ENCODE measurements around the gene C19orf25. TPM values are rescaled to one million over a fixed set of nuclear protein-coding genes. Genes with fewer than 3 reads are reported as not detected.

Gene C19orf25
- total and polyA plus RNA-seq, 2 of the 13 experiments (the other 11 are each of a cell fraction or from before 2014, with no cell fraction given), result 14.2 to 32.4 TPM

DNA sequence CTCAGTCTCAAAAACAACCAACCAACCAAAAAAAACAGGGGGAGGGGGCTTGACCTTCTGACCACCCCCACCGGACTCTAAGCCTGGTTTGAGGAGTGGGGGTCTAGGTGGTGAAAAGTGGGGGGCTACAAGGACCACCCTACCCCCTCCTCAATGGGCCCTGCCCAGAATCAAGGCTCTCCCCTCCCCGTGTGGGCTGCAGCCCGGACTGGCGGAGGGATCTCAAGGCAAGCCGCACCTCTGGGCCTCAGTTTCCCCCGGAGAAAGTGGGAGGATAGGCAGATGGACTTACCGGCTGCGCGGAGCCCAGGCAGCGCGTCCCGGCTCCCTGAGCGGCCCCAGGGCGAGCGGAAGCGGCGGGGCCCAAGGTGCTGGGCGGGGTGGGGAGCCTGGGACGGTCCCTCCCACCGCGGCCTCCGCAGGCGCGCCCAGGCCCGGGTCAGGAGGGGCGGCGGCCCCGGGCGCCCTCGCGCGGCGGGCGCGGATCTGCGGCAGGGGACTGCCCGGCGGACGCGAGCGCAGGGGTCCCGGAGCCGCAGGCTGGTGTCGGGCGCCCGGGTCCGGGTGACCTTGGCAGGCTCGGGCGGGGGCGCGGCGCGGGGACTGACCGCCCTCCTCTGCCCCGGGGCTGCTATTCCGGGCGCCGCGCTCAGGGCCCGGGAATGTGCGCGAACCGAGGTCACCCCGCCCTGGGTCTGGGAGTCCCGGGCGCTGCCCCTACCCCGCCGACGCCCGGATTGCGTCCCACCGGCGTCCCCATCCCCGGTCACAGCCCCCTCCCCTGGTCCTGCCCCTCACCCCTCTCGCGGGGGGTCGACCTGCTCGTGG, 33.9 kb upstream of the C19orf25 start, which contains the start of gene ADAMTSL5 (continued):
- TF ChIP-seq, protein P1, sequence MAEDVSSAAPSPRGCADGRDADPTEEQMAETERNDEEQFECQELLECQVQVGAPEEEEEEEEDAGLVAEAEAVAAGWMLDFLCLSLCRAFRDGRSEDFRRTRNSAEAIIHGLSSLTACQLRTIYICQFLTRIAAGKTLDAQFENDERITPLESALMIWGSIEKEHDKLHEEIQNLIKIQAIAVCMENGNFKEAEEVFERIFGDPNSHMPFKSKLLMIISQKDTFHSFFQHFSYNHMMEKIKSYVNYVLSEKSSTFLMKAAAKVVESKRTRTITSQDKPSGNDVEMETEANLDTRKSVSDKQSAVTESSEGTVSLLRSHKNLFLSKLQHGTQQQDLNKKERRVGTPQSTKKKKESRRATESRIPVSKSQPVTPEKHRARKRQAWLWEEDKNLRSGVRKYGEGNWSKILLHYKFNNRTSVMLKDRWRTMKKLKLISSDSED (CRISPR knock-in tag; IDR thresholded peaks at IDR 0.05), result no peak
- TF ChIP-seq ZNF546 (CRISPR knock-in tag; conservative IDR thresholded peaks at IDR 0.05) (no peak), ZNF788 (CRISPR knock-in tag; IDR thresholded peaks at IDR 0.05; ENCODE audit: borderline replicate concordance) (no peak), ZSCAN31 (CRISPR knock-in tag; IDR thresholded peaks at IDR 0.05; ENCODE audit: low read depth) (no peak), ZKSCAN1 (IDR thresholded peaks at IDR 0.05; ENCODE audit: low read length) (no peak), CCDC6 (CRISPR knock-in tag; IDR thresholded peaks at IDR 0.05) (no peak), ZNF180 (CRISPR knock-in tag; IDR thresholded peaks at IDR 0.05; ENCODE audit: borderline replicate concordance, low read depth) (no peak), PHF20 (CRISPR knock-in tag; IDR thresholded peaks at IDR 0.05) (peak; percentile 15; the same call in 1 of the 2 replicates), BCL6 (CRISPR knock-in tag; IDR thresholded peaks at IDR 0.05) (no peak), SMARCC2 (IDR thresholded peaks at IDR 0.05) (no peak), ZNF615 (CRISPR knock-in tag; IDR thresholded peaks at IDR 0.05; ENCODE audit: borderline replicate concordance) (no peak), HDAC1 (CRISPR knock-in tag; IDR thresholded peaks at IDR 0.05) (peak; percentile 74), ZBTB1 (CRISPR knock-in tag; IDR thresholded peaks at IDR 0.05; ENCODE audit: borderline replicate concordance) (no peak), ZNF713 (CRISPR knock-in tag; IDR thresholded peaks at IDR 0.05) (no peak), HDAC2 (CRISPR knock-in tag; IDR thresholded peaks at IDR 0.05) (peak; percentile 49; the same call in 1 of the 2 replicates), ZSCAN21 (CRISPR knock-in tag; IDR thresholded peaks at IDR 0.05; ENCODE audit: borderline replicate concordance) (0 out of 2 replicates have a peak, but pooled peaks have one; percentile 35), REXO4 (CRISPR knock-in tag; IDR thresholded peaks at IDR 0.05; ENCODE audit: borderline replicate concordance) (no peak), NR2F2 (IDR thresholded peaks at IDR 0.05; ENCODE audit: borderline replicate concordance, low read depth) (no peak), ZFX (CRISPR knock-in tag; IDR thresholded peaks at IDR 0.05; ENCODE audit: low read depth) (peak; percentile 51; the same call in 1 of the 2 replicates), ETS1 (CRISPR knock-in tag; IDR thresholded peaks at IDR 0.05) (no peak), MXD1 (CRISPR knock-in tag; IDR thresholded peaks at IDR 0.05) (no peak)
- TF ChIP-seq, protein P2, sequence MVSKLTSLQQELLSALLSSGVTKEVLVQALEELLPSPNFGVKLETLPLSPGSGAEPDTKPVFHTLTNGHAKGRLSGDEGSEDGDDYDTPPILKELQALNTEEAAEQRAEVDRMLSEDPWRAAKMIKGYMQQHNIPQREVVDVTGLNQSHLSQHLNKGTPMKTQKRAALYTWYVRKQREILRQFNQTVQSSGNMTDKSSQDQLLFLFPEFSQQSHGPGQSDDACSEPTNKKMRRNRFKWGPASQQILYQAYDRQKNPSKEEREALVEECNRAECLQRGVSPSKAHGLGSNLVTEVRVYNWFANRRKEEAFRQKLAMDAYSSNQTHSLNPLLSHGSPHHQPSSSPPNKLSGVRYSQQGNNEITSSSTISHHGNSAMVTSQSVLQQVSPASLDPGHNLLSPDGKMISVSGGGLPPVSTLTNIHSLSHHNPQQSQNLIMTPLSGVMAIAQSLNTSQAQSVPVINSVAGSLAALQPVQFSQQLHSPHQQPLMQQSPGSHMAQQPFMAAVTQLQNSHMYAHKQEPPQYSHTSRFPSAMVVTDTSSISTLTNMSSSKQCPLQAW (CRISPR knock-in tag; IDR thresholded peaks at IDR 0.05), result no peak
- TF ChIP-seq, protein P3, sequence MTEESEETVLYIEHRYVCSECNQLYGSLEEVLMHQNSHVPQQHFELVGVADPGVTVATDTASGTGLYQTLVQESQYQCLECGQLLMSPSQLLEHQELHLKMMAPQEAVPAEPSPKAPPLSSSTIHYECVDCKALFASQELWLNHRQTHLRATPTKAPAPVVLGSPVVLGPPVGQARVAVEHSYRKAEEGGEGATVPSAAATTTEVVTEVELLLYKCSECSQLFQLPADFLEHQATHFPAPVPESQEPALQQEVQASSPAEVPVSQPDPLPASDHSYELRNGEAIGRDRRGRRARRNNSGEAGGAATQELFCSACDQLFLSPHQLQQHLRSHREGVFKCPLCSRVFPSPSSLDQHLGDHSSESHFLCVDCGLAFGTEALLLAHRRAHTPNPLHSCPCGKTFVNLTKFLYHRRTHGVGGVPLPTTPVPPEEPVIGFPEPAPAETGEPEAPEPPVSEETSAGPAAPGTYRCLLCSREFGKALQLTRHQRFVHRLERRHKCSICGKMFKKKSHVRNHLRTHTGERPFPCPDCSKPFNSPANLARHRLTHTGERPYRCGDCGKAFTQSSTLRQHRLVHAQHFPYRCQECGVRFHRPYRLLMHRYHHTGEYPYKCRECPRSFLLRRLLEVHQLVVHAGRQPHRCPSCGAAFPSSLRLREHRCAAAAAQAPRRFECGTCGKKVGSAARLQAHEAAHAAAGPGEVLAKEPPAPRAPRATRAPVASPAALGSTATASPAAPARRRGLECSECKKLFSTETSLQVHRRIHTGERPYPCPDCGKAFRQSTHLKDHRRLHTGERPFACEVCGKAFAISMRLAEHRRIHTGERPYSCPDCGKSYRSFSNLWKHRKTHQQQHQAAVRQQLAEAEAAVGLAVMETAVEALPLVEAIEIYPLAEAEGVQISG (CRISPR knock-in tag; IDR thresholded peaks at IDR 0.05), result no peak; the same call in 1 of the 2 replicates
